B cell (primary cell): ENCODE results near the gene ATP23. TPM values are rescaled to one million over a fixed set of nuclear protein-coding genes. Genes with fewer than 3 reads are reported as not detected.

ENCODE experiments used
- ATAC-seq: fragments of 200-7000 bp; cut with Tn5 transposase; one replicate; pipeline ENCODE4 v1.10.0; 2021; ENCODE audit warnings: low read depth, mild to moderate bottlenecking, moderate number of reproducible peaks, moderate library complexity
- CTCF ChIA-PET: fragments of 350-600 bp; sonication (Branson Sonifier 250); formaldehyde crosslinking; loops from one replicate; lab custom pipeline; 2021; ENCODE audit warnings: antibody characterized with exemption, inconsistent platforms; lab: Charles Lee
- POLR2A ChIA-PET: fragments of 350-600 bp; sonication (Branson Sonifier 250); formaldehyde crosslinking; loops from one replicate; lab custom pipeline; 2021; ENCODE audit warnings: antibody characterized with exemption; lab: Charles Lee
- DNase-seq: peaks from one replicate; pipeline ENCODE4 v3.0.0; 2013
- H2AFZ ChIP-seq: 2 replicates; pipeline ENCODE4 v1.6.1; 2012; ENCODE audit warnings: mild to moderate bottlenecking, low read depth, low read length; ENCODE audit not compliant: insufficient read depth, poor library complexity, severe bottlenecking
- H3K27ac ChIP-seq, 2 donors: 1 replicate in 1 of 2; 2 replicates in 1 of 2; pipeline ENCODE4 v1.5.1; 2012 to 2013; ENCODE audit warnings: low read length in 2 of 2, mild to moderate bottlenecking in 2 of 2, moderate library complexity in 1 of 2
- H3K27me3 ChIP-seq, 4 experiments: fragments of 200-600 bp in 1 of 4; sonication (generic) in 1 of 4; replicated peaks in 1 of 4; 1 replicate in 2 of 4; 2 replicates in 2 of 4; pipeline versions ENCODE4 v1.6.1 to v1.7.0; 2013 to 2016; ENCODE audit warnings: low read length in 3 of 4, mild to moderate bottlenecking in 2 of 4, mixed read lengths in 1 of 4, moderate library complexity in 1 of 4; ENCODE audit not compliant: insufficient read depth in 4 of 4, control insufficient read depth in 3 of 4; ENCODE audit errors: control extremely low read depth in 1 of 4
- H3K36me3 ChIP-seq, 2 experiments: replicated peaks in 1 of 2; 1 replicate in 1 of 2; 2 replicates in 1 of 2; pipeline versions ENCODE4 v1.6.1 to v1.7.1; 2013; ENCODE audit warnings: low read length in 1 of 2; ENCODE audit not compliant: insufficient read depth in 2 of 2, control insufficient read depth in 1 of 2; ENCODE audit errors: control extremely low read depth in 1 of 2, extremely low read depth in 1 of 2
- H3K4me1 ChIP-seq, 2 donors: fragments of 200-600 bp in 1 of 2; sonication (generic) in 1 of 2; 1 replicate in 1 of 2; 2 replicates in 1 of 2; pipeline versions ENCODE4 v1.5.1 to v1.6.1; 2013 to 2017; ENCODE audit warnings: low read length in 2 of 2; ENCODE audit not compliant: control insufficient read depth in 2 of 2, insufficient read depth in 2 of 2
- H3K4me2 ChIP-seq: replicated peaks from 2 replicates; pipeline ENCODE3; 2012; ENCODE audit warnings: mild to moderate bottlenecking, low read depth, low read length; ENCODE audit not compliant: poor library complexity, severe bottlenecking
- H3K4me3 ChIP-seq, 5 experiments: fragments of 200-600 bp in 1 of 5; sonication (generic) in 1 of 5; 1 replicate in 3 of 5; 2 replicates in 2 of 5; pipeline versions ENCODE4 v1.5.1 to v1.7.0; 2011 to 2016; ENCODE audit warnings: low read length in 4 of 5, mild to moderate bottlenecking in 4 of 5, low read depth in 2 of 5, control low read depth in 1 of 5, moderate library complexity in 1 of 5; ENCODE audit not compliant: insufficient read depth in 1 of 5; ENCODE audit errors: control extremely low read depth in 1 of 5, extremely low read depth in 1 of 5
- H3K79me2 ChIP-seq: fragments of 200-600 bp; sonication (generic); one replicate; pipeline ENCODE4 v1.6.0; 2016; ENCODE audit warnings: low read length; ENCODE audit not compliant: control insufficient read depth, insufficient read depth
- H3K9ac ChIP-seq: fragments of 200-600 bp; sonication (generic); 2 replicates; pipeline ENCODE4 v1.6.1; 2017; ENCODE audit warnings: mild to moderate bottlenecking, low read length, moderate library complexity
- H3K9me3 ChIP-seq, 3 donors: one replicate each; pipeline versions ENCODE4 v1.6.1 to v1.7.1; 2013; ENCODE audit warnings: low read length in 2 of 3; ENCODE audit not compliant: control insufficient read depth in 2 of 3, insufficient read depth in 1 of 3; ENCODE audit errors: control extremely low read depth in 1 of 3
- H4K20me1 ChIP-seq: 2 replicates; pipeline ENCODE4 v1.6.0; 2012; ENCODE audit warnings: mild to moderate bottlenecking, low read length; ENCODE audit not compliant: insufficient read depth, control insufficient read depth, poor library complexity, severe bottlenecking
- H3K27ac Mint-ChIP-seq: one replicate; pipeline ENCODE4 v1.8.0; 2021; ENCODE audit warnings: mixed read lengths
- H3K27me3 Mint-ChIP-seq: one replicate; pipeline ENCODE4 v1.8.0; 2021; ENCODE audit warnings: mixed read lengths
- H3K4me1 Mint-ChIP-seq: one replicate; pipeline ENCODE4 v1.8.0; 2021; ENCODE audit warnings: mixed read lengths
- H3K4me3 Mint-ChIP-seq: one replicate; pipeline ENCODE4 v1.8.0; 2021; ENCODE audit warnings: mixed read lengths
- H3K9me3 Mint-ChIP-seq: one replicate; pipeline ENCODE4 v1.8.0; 2022; ENCODE audit warnings: mixed read lengths; ENCODE audit not compliant: insufficient read depth
- CTCF ChIP-seq: fragments of 200-600 bp; IDR thresholded peaks from one replicate; pipeline ENCODE4 v1.8.0; 2022; ENCODE audit warnings: antibody characterized with exemption, mild to moderate bottlenecking
- EZH2 ChIP-seq: IDR thresholded peaks from 2 replicates; pipeline ENCODE4 v1.6.1; 2012; ENCODE audit warnings: borderline replicate concordance, low read depth, mild to moderate bottlenecking, moderate library complexity, low read length; ENCODE audit not compliant: insufficient read depth, poor library complexity, severe bottlenecking
- WGBS: methylation state at CpG from one replicate; pipeline ENCODE4 v1.1.5; 2013; ENCODE audit warnings: missing lambda C conversion rate; ENCODE audit not compliant: insufficient coverage; 5-methylcytosine and 5-hydroxymethylcytosine counted together
- intact Hi-C: fragments of 100-400 bp; cut with micrococcal nuclease; formaldehyde crosslinking; loops from one replicate; pipeline ENCODE4 v1.10.0; 2022
- polyA plus RNA-seq: library from polyadenylated mRNA; depleted of rRNA; stranded (reverse); fragments of >200 nt; gene quantifications from 2 replicates; pipeline ENCODE4 v1.2.3, GENCODE V29; 2012
- total RNA-seq, 2 donors: library from RNA; stranded (reverse); fragments of 120-200 nt in 1 of 2; gene quantifications; 1 replicate in 1 of 2; 2 replicates in 1 of 2; pipeline versions ENCODE4 v1.2.3 to v1.2.4, GENCODE V29; 2013 to 2022

Gene ATP23
- total and polyA plus RNA-seq, 2 donors (not counting 1 experiment from before 2014, with no cell fraction given), result 6.2 to 16.3 TPM

- Histone ChIP-seq H3K9me3 (no peaks in the 10 kb centered on the region), H3K9ac (no peak overlapping the region), H3K27me3 (peaks cover 0 to 9% (median 4%) of the 10 kb centered on the region in 4 experiments), H3K4me2 (no peak overlapping the region), H4K20me1 (no peaks in the 10 kb centered on the region), H3K36me3 (no peaks in the 10 kb centered on the region), H3K4me1 (peaks cover 10 to 13% of the 10 kb centered on the region in 2 donors), H3K27ac (no peak overlapping the region), H3K79me2 (peaks cover 10% of the 10 kb centered on the region), H2AFZ (no peak overlapping the region), H3K4me3 (no peak overlapping the region)
- DNase-seq, result no peak
- intact Hi-C loops, result loop anchor here (2.0 kb wide), 1 partner anchor 30 kb away; no protein-coding TSS in a partner anchor
- TF ChIP-seq EZH2, result no peak
- ChIA-PET CTCF (interaction anchor here (0.7 to 8.5 kb wide), 29 partner anchors 9 to 321 kb away, joined by 3 to 182 read pairs (median 8); partner anchors contain the start of genes AVIL, CTDSP2, EEF1AKMT3 and MARCHF9), POLR2A (interaction anchor here (0.7 to 1.1 kb wide), 3 partner anchors 10 to 140 kb away, joined by 3 to 4 read pairs (median 3); partner anchors contain the start of gene AVIL)
- H3K27me3 Mint-ChIP-seq, result peaks cover 15% of the 10 kb centered on the region
- 79% methylated on average over 2 of the region's 4 CpGs for WGBS
- ATAC-seq, result no peak
- no peak overlapping the region for H3K4me3 Mint-ChIP-seq
- no peaks in the 10 kb centered on the region for H3K9me3 Mint-ChIP-seq
- peaks cover 13% of the 10 kb centered on the region for H3K4me1 Mint-ChIP-seq
- H3K27ac Mint-ChIP-seq, result no peak overlapping the region
Observed at GRCh38 chr12:57904426-57904825, 36.9 kb upstream of the ATP23 start.

- no peaks in the 10 kb centered on the region for H3K36me3 ChIP-seq
- H3K4me3 Mint-ChIP-seq, result peak overlapping the region; percentile 68
- peaks cover 3 to 6% of the 10 kb centered on the region in 2 donors for H3K4me1 ChIP-seq
- POLR2A ChIA-PET, result interaction anchor here (0.6 to 1.1 kb wide), 4 partner anchors 11 to 141 kb away, joined by 3 to 9 read pairs (median 4); partner anchors contain the start of gene AVIL
- H3K9ac ChIP-seq, result peak overlapping the region; percentile 29
- peak; percentile 90 for DNase-seq
- H3K27ac Mint-ChIP-seq, result peak overlapping the region; percentile 50
- no peak overlapping the region for H3K27ac ChIP-seq
- peak overlapping the region in 3 of 5 experiments; percentile 18 to 32 (median 29) for H3K4me3 ChIP-seq
- H3K27me3 ChIP-seq, result peaks cover 0 to 9% (median 4%) of the 10 kb centered on the region in 4 experiments
- peaks cover 8% of the 10 kb centered on the region for H3K4me1 Mint-ChIP-seq
- TF ChIP-seq CTCF (peak; percentile 100), EZH2 (no peak)
- intact Hi-C loops, result loop anchor here (1.0 to 2.0 kb wide), 5 partner anchors 30 to 149 kb away; partner anchors contain the start of gene TSFM
- peak overlapping the region; percentile 74 for H3K4me2 ChIP-seq
- H3K9me3 ChIP-seq, result no peaks in the 10 kb centered on the region
- peaks cover 22% of the 10 kb centered on the region for H3K27me3 Mint-ChIP-seq
- CTCF ChIA-PET, result interaction anchor here (0.7 to 8.5 kb wide), 36 partner anchors 10 to 321 kb away, joined by 3 to 182 read pairs (median 6); partner anchors contain the start of genes ATP23, AVIL, CTDSP2 and MARCHF9
- H2AFZ ChIP-seq, result peak overlapping the region; percentile 73
- H4K20me1 ChIP-seq, result no peaks in the 10 kb centered on the region
- peak; percentile 100 for ATAC-seq
- no peaks in the 10 kb centered on the region for H3K9me3 Mint-ChIP-seq
- peaks cover 10% of the 10 kb centered on the region for H3K79me2 ChIP-seq
- 34% methylated on average over 13 of the region's 26 CpGs for WGBS
Observed at GRCh38 chr12:57904848-57905811, 36.2 kb upstream of the ATP23 start.
